GM19099 (cell line): ENCODE measurements around the gene SYN1.

Experiments used
- POLR2A ChIP-seq: IDR thresholded peaks from 3 replicates; pipeline ENCODE4 v1.6.1; 2011; ENCODE audit warnings: low read depth; ENCODE audit not compliant: insufficient read length; ENCODE audit errors: extremely low read depth

The SYN1 gene

GRCh38 chrX:47619486-47620302 lies at the start of gene SYN1:
SYN1 (minus strand) TSS chrX:47619857; CDS start chrX:47619728, 129 bp downstream.
- no peak for TF ChIP-seq POLR2A

GRCh38 chrX:47664737-47665136 lies 45.1 kb upstream of the SYN1 start:
- no peak for TF ChIP-seq POLR2A

GRCh38 chrX:47662144-47662657 lies 42.5 kb upstream of the SYN1 start:
- TF ChIP-seq POLR2A, result no peak

GRCh38 chrX:47661539-47661938 lies 41.9 kb upstream of the SYN1 start:
- no peak for TF ChIP-seq POLR2A

- no peak for TF ChIP-seq POLR2A
Observed at GRCh38 chrX:47659421-47659726, 39.7 kb upstream of the SYN1 start.

DNA sequence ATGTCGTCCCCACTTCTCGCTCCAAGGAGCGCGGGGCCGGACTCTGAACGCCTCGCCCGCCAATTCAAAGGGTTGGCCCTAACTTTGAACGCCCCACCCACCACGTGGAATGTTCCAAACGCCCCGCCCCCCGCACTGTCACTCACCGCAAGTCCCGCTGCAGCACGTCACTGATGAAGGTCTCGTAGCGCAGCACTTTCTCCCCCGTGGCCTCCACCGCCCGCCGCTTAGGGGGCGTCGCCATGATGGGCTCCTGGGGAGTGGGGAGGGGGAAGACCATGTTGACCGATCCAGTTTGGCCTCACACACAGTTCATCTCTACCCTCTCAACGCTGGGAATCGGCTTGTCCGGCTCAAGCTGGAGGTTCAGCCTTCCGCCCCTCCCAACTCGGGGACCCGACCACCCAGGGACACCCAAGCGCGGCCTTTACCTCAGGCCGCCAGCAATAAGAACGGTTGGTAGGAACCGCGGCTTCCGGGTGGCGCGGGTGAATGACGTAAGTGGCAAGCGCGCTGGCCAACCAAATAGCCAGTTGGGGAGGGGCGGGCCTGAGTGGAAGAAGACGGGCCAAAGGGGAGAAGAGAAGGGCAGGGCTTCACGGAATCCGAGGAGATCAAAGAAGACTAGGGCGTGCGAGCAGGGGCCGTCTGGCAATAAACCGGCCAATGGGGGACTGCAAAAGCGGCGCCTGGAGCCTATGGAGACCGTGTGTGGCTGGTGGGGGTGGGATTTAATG lies 39.2 kb upstream of the SYN1 start, which contains the start of gene UXT:
Gene UXT (minus strand): TSS at position 497 of the 737 bp plus-strand sequence. CDS start 253 bp downstream, at position 244.
- peak; percentile 68 for TF ChIP-seq POLR2A

DNA sequence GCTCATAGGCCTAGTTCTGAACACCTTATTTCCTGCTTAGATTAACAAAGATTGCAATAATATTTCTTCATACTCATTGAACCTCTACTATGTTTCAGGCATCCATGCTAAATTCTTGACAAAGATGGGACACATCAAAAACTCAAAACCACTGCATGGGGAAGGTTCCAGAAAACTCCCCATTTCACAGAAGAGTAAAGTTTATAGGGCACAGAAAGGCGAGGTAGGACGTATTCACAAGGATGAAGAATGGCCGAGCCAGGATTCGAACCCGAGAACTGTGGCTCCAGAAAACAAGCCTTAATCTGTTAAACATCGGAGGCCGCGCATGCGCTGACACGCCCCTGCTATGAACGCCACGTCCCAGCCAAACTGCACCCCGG lies 38.6 kb upstream of the SYN1 start:
- no peak for TF ChIP-seq POLR2A

DNA sequence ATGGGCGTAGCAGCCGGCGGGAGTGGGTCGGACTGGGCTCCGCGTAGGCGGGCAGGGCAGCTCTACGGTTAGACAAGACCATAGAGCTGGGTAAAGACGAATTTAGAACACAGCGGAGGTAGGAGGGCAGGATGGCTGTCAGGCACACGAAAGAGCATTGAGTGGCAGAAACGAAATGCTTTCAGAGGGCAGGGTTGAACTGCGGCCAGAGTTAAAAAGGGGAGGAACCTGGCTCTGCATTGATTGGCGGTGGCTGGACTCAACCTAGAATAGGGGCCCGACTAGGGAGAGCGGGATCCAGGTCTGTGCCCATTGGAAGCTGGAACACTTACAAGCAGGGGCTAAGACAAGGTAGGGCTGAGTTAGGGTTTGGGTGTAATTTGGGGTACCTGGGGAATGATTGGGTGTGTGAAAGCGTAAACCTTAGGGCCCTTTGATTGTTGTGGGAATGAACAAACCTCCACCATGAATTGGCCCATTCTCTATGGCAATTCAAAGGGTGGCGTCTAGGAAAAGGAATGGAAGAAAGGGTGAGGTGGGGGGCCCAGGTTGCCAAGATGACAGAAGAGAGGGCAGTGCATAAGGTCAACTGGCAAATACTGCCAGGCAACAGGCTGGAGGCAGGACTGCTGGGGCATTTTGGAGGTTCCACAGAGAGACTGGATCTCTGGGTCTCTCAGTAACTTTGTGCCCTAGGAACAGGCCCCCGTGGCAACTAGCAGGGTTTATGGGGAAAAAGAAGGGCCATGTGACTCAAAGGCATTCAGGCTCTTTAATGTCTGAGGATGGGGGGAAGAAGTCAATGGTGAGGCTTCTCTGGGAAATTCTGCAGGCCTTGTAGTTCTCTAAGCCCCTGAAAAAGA lies 31.6 kb upstream of the SYN1 start:
- no peak for TF ChIP-seq POLR2A

GRCh38 chrX:47650164-47651042 lies 30.7 kb upstream of the SYN1 start, which contains the start of gene ELK1:
ELK1 (minus strand) TSS chrX:47650563; CDS start chrX:47641441, 9,122 bp downstream.
- TF ChIP-seq POLR2A, result peak; percentile 68

DNA sequence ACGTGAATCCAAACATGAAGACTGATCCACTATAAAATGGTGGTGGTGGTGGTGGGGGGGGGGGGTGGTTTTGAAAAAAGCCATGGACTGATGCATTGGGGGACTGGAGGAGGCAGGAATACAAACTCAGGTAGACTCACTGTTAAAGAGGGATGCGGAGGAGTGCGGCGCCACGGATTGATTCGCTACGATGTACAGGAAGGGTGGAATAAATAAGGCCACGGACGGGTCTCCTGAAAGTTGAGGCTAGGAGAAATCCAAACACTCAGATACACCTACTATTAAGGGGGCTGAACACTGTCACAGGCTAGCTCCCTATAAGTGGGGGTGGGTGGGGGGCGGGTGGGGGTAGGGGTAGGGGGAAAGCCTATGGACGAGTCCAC lies 30.1 kb upstream of the SYN1 start:
- TF ChIP-seq POLR2A, result no peak

DNA sequence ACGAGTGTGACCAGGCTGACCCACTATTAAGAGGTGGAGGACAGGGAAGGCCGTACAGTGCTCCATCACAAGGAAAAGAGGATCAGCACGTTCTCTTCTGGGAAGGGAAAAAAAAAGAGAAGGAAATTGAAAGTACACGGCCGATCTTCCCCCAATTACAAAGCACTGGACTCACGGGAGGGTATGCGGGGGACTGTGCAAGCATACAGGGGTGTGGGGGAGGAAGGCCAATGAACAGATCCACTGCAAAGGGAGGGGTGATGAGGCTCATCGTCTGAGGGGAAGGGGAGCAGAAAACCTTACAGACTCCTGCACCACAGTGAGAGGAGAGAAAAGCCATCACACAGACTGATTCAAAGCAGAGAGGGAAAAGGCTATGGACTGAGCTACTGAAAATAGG lies 29.6 kb upstream of the SYN1 start:
- no peak for TF ChIP-seq POLR2A

GRCh38 chrX:47648376-47648775 lies 28.7 kb upstream of the SYN1 start:
- TF ChIP-seq POLR2A, result no peak

DNA sequence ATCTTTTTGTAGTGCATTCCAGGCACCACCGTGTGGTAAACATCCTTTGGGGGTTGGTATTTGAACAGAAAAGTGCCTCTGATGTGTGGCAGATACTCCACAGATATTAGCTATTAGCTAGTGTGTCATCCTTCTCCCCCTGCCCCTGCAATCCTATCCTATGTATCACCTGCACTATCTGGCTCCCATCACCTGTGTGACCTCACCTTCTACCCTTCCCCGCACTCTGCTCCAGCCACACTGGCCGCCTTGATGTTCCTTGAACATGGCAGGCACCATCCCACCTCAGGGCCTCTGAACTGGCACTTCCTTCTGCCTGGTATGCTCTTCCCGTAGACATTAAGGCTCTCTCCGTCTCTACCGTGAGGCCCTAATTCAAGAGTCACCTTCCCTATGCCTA lies 27.0 kb upstream of the SYN1 start:
- no peak for TF ChIP-seq POLR2A

GRCh38 chrX:47645530-47645929 lies 25.9 kb upstream of the SYN1 start:
- no peak for TF ChIP-seq POLR2A

GRCh38 chrX:47644557-47645091 lies 25.0 kb upstream of the SYN1 start:
- no peak for TF ChIP-seq POLR2A

- TF ChIP-seq POLR2A, result no peak
Observed at GRCh38 chrX:47643926-47644325, 24.3 kb upstream of the SYN1 start.
